ENCODE measurements around the gene UROC1. TPM values are rescaled to one million over a fixed set of nuclear protein-coding genes. Genes with fewer than 3 reads are reported as not detected.

UROC1 gene
- total RNA-seq, 6 experiments from 2014 or later: not detected

DNA sequence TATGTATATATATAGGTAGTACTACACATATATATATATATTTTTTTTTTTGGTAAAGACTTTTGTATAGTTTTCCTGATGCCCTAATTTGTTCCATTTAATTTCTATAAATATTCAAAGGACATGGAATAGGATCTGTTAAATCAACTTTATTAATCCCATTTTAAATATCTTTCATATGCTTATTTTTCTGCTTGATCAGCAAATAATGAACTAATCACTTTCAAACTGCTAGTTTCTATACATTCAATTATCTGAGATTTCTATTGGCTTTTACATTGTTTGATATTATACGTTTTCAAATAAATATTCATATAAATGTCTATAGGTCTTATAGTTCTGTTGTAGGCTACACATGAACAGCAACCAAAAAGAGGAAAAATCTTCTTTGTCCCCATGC, 63.5 kb downstream of the UROC1 start:
- peaks cover 3% of the 10 kb centered on the region; the same call in 1 of the 2 replicates for H3K27me3 Mint-ChIP-seq (ENCODE audit: insufficient read depth)
- DNase-seq: no peak
- H3K4me1 Mint-ChIP-seq (ENCODE audit: low read depth): no peaks in the 10 kb centered on the region
- TF ChIP-seq, protein P1, sequence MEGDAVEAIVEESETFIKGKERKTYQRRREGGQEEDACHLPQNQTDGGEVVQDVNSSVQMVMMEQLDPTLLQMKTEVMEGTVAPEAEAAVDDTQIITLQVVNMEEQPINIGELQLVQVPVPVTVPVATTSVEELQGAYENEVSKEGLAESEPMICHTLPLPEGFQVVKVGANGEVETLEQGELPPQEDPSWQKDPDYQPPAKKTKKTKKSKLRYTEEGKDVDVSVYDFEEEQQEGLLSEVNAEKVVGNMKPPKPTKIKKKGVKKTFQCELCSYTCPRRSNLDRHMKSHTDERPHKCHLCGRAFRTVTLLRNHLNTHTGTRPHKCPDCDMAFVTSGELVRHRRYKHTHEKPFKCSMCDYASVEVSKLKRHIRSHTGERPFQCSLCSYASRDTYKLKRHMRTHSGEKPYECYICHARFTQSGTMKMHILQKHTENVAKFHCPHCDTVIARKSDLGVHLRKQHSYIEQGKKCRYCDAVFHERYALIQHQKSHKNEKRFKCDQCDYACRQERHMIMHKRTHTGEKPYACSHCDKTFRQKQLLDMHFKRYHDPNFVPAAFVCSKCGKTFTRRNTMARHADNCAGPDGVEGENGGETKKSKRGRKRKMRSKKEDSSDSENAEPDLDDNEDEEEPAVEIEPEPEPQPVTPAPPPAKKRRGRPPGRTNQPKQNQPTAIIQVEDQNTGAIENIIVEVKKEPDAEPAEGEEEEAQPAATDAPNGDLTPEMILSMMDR (IDR thresholded peaks at IDR 0.05): no peak
- H3K9me3 Mint-ChIP-seq: no peaks in the 10 kb centered on the region
- H3K4me3 Mint-ChIP-seq: no peak overlapping the region
- H3K36me3 Mint-ChIP-seq (ENCODE audit: low read depth): peaks cover 44% of the 10 kb centered on the region
- no peak overlapping the region for H3K27ac Mint-ChIP-seq

GRCh38 chr3:126452213-126452612, 65.4 kb downstream of the UROC1 start:
- peaks cover 5% of the 10 kb centered on the region for H3K4me1 Mint-ChIP-seq (ENCODE audit: low read depth)

DNA sequence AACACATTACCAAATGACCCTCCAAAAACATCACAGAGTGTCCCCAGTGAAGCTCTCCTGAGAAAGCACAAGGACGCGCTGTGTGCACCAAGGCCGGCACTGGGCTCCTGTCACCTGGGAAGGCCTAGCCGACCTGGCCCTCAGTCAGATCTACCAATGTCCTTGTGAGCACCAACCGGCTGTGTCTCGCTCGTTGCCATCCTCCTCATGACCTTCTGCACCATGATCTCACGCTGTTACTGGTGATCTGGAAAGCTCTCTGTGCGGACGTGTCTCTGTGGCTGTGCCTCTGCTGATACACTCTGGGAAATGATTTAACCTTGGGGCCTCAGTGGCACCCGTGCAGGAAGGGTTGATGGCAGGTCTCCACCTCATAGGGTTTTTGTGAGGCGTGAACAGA, 66.1 kb downstream of the UROC1 start:
- H3K36me3 Mint-ChIP-seq (ENCODE audit: low read depth): peaks cover 32% of the 10 kb centered on the region
- no peak overlapping the region for H3K4me3 Mint-ChIP-seq
- no peaks in the 10 kb centered on the region for H3K9me3 Mint-ChIP-seq
- no peak overlapping the region for H3K27ac Mint-ChIP-seq
- DNase-seq: no peak
- H3K4me1 Mint-ChIP-seq (ENCODE audit: low read depth): peaks cover 12% of the 10 kb centered on the region
- TF ChIP-seq, protein P1 (IDR thresholded peaks at IDR 0.05): no peak
- peaks cover 3% of the 10 kb centered on the region; the same call in 1 of the 2 replicates for H3K27me3 Mint-ChIP-seq (ENCODE audit: insufficient read depth)

More at GRCh38 chr3:126452213-126452612, 65.4 kb downstream of the UROC1 start:
- Mint-ChIP-seq H3K27ac (no peak overlapping the region), H3K27me3 (ENCODE audit: insufficient read depth) (peaks cover 3% of the 10 kb centered on the region; the same call in 1 of the 2 replicates), H3K9me3 (no peaks in the 10 kb centered on the region), H3K36me3 (ENCODE audit: low read depth) (peaks cover 38% of the 10 kb centered on the region), H3K4me3 (no peak overlapping the region)
- DNase-seq: no peak
- TF ChIP-seq, protein P1 (IDR thresholded peaks at IDR 0.05): no peak

GRCh38 chr3:126450744-126451143, 66.8 kb downstream of the UROC1 start:
- TF ChIP-seq, protein P1 (IDR thresholded peaks at IDR 0.05): no peak
- no peak overlapping the region for H3K27ac Mint-ChIP-seq
- H3K4me1 Mint-ChIP-seq (ENCODE audit: low read depth): peaks cover 15% of the 10 kb centered on the region
- H3K27me3 Mint-ChIP-seq (ENCODE audit: insufficient read depth): peaks cover 3% of the 10 kb centered on the region; the same call in 1 of the 2 replicates
- no peak overlapping the region for H3K4me3 Mint-ChIP-seq
- H3K9me3 Mint-ChIP-seq: no peaks in the 10 kb centered on the region
- DNase-seq: no peak
- H3K36me3 Mint-ChIP-seq (ENCODE audit: low read depth): peaks cover 30% of the 10 kb centered on the region; the same call in 1 of the 2 replicates

DNA sequence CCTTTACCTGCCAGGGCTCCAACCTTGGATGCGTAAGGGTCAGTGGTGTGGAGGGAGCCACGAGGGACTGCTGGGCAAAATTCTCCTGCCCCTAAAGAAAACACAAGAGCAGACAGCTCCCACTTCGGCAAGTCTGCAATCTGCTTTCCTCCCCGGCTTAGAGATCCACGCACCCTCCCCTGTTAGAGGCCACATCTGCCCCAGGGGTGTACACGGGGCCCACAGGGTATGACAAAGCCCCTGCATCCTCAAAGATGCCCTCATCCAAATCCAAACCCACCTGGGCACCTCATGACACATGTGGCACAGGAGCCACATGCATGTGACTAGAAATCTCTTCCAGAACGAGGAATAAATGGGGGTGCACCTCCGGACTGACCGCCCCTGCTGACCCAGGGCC, 67.4 kb downstream of the UROC1 start:
- H3K36me3 Mint-ChIP-seq (ENCODE audit: low read depth): peaks cover 27% of the 10 kb centered on the region; the same call in 1 of the 2 replicates
- no peaks in the 10 kb centered on the region for H3K9me3 Mint-ChIP-seq
- no peak for DNase-seq
- H3K27me3 Mint-ChIP-seq (ENCODE audit: insufficient read depth): peaks cover 3% of the 10 kb centered on the region; the same call in 1 of the 2 replicates
- peaks cover 15% of the 10 kb centered on the region for H3K4me1 Mint-ChIP-seq (ENCODE audit: low read depth)
- no peak overlapping the region for H3K27ac Mint-ChIP-seq
- H3K4me3 Mint-ChIP-seq: no peak overlapping the region
- TF ChIP-seq, protein P1 (IDR thresholded peaks at IDR 0.05): no peak

Data from HFFc6 (cell line).